Activated CD4-positive, alpha-beta T cell treated with anti-CD3 and anti-CD28 coated beads, Interleukin-2, Interleukin-4, amounts not matched to agents 100 ng/mL and 50 ng/mL, durations not matched to agents 16 hours and 8 hours (primary cell): ENCODE results near the gene VPS37D.

ENCODE experiments used
- DNase-seq: peaks from one replicate; pipeline ENCODE4 v3.0.0-alpha.2; 2020; ENCODE audit warnings: low spot score

Gene VPS37D

GRCh38 chr7:73680501-73680900 is 12.9 kb downstream of the VPS37D start:
- DNase-seq = no peak

GRCh38 chr7:73681031-73681430 is 13.4 kb downstream of the VPS37D start:
- no peak for DNase-seq

GRCh38 chr7:73682745-73683055 is 15.1 kb downstream of the VPS37D start:
- DNase-seq = no peak

GRCh38 chr7:73683056-73683787 is 15.6 kb downstream of the VPS37D start, which contains the start of the genes BUD23 and DNAJC30:
TSS of gene BUD23 (plus strand) at chr7:73683597. CDS start at chr7:73683626, 29 bp downstream.
TSS of gene DNAJC30 (minus strand) at chr7:73683453. CDS start at chr7:73683423, 30 bp downstream.
- DNase-seq = peak; percentile 98

GRCh38 chr7:73683788-73684693 is 16.4 kb downstream of the VPS37D start:
- DNase-seq = no peak

GRCh38 chr7:73685311-73685710 is 17.7 kb downstream of the VPS37D start:
- no peak for DNase-seq

GRCh38 chr7:73688288-73688687 is 20.7 kb downstream of the VPS37D start:
- no peak for DNase-seq

- DNase-seq = no peak
Measured at GRCh38 chr7:73690646-73691045, 23.0 kb downstream of the VPS37D start.

- DNase-seq = no peak
Measured at GRCh38 chr7:73696372-73696771, 28.7 kb downstream of the VPS37D start.

GRCh38 chr7:73698410-73698809 is 30.8 kb downstream of the VPS37D start:
- DNase-seq = no peak

- no peak for DNase-seq
Measured at GRCh38 chr7:73699370-73700068, 31.9 kb downstream of the VPS37D start.

- no peak for DNase-seq
Measured at GRCh38 chr7:73700069-73700423, 32.4 kb downstream of the VPS37D start.

GRCh38 chr7:73700581-73701134 is 33.0 kb downstream of the VPS37D start:
- no peak for DNase-seq

GRCh38 chr7:73701357-73701995 is 33.8 kb downstream of the VPS37D start:
- DNase-seq = peak; percentile 37

- no peak for DNase-seq
Measured at GRCh38 chr7:73702226-73702625, 34.6 kb downstream of the VPS37D start.

- DNase-seq = no peak
Measured at GRCh38 chr7:73702665-73703064, 35.0 kb downstream of the VPS37D start.

GRCh38 chr7:73703225-73703624 is 35.6 kb downstream of the VPS37D start:
- no peak for DNase-seq

GRCh38 chr7:73703757-73704639 is 36.4 kb downstream of the VPS37D start:
- DNase-seq = peak; percentile 27

- DNase-seq = no peak
Measured at GRCh38 chr7:73704640-73705550, 37.3 kb downstream of the VPS37D start.

GRCh38 chr7:73705551-73705920 is 37.9 kb downstream of the VPS37D start:
- DNase-seq = no peak
